NOMO-1 treated with dmso at 0.1 percent for 144 hours (cell line): ENCODE results near the gene ZNF664.

Experiments used
- DNase-seq: peaks from one replicate; lab custom pipeline; 2025; ENCODE audit not compliant: unreplicated experiment; lab: John Stamatoyannopoulos, UW

The ZNF664 gene

GRCh38 chr12:123957196-123957595 lies 15.8 kb upstream of the ZNF664 start:
- no peak for DNase-seq

- DNase-seq, result no peak
Measured at GRCh38 chr12:123958462-123958861, 14.6 kb upstream of the ZNF664 start.

- DNase-seq, result no peak
Measured at GRCh38 chr12:123958876-123959275, 14.1 kb upstream of the ZNF664 start.

- no peak for DNase-seq
Measured at GRCh38 chr12:123960029-123960735, 12.8 kb upstream of the ZNF664 start.

GRCh38 chr12:123960856-123961255 lies 12.2 kb upstream of the ZNF664 start:
- DNase-seq, result no peak

- no peak for DNase-seq
Measured at GRCh38 chr12:123961585-123962345, 11.2 kb upstream of the ZNF664 start.

- DNase-seq, result no peak
Measured at GRCh38 chr12:123962513-123962912, 10.5 kb upstream of the ZNF664 start.

- no peak for DNase-seq
Measured at GRCh38 chr12:123963821-123964220, 9.2 kb upstream of the ZNF664 start.

- no peak for DNase-seq
Measured at GRCh38 chr12:123965382-123965781, 7.6 kb upstream of the ZNF664 start.

- DNase-seq, result no peak
Measured at GRCh38 chr12:123966596-123966995, 6.4 kb upstream of the ZNF664 start.

- DNase-seq, result no peak
Measured at GRCh38 chr12:123967121-123967586, 5.9 kb upstream of the ZNF664 start.

- no peak for DNase-seq
Measured at GRCh38 chr12:123971449-123971769, 1.6 kb upstream of the ZNF664 start.

GRCh38 chr12:123971770-123972456 lies 1.1 kb upstream of the ZNF664 start:
- no peak for DNase-seq

- no peak for DNase-seq
Measured at GRCh38 chr12:123973552-123974341, 732 bp downstream of the ZNF664 start.

GRCh38 chr12:123976227-123976826 lies 3.3 kb downstream of the ZNF664 start:
- DNase-seq, result no peak

- no peak for DNase-seq
Measured at GRCh38 chr12:123979566-123979965, 6.6 kb downstream of the ZNF664 start.

GRCh38 chr12:123982269-123982668 lies 9.3 kb downstream of the ZNF664 start:
- DNase-seq, result no peak

- DNase-seq, result no peak
Measured at GRCh38 chr12:123983822-123984485, 10.9 kb downstream of the ZNF664 start.

- no peak for DNase-seq
Measured at GRCh38 chr12:123984903-123985302, 11.9 kb downstream of the ZNF664 start.

- no peak for DNase-seq
Measured at GRCh38 chr12:123986374-123986965, 13.5 kb downstream of the ZNF664 start.
